Rectal smooth muscle tissue (tissue), 1 donor: ENCODE results near the gene PAX2.

Experiments used
- H3K27ac ChIP-seq: one replicate; pipeline ENCODE4 v1.7.0; 2013; ENCODE audit warnings: low read depth, low read length, inconsistent platforms
- H3K27me3 ChIP-seq: one replicate; pipeline ENCODE4 v1.7.0; 2013; ENCODE audit warnings: low read length; ENCODE audit not compliant: control insufficient read depth, insufficient read depth
- H3K36me3 ChIP-seq: one replicate; pipeline ENCODE4 v1.7.0; 2013; ENCODE audit warnings: low read length; ENCODE audit not compliant: control insufficient read depth, insufficient read depth
- H3K4me1 ChIP-seq: one replicate; pipeline ENCODE4 v1.7.0; 2013; ENCODE audit warnings: low read length; ENCODE audit not compliant: control insufficient read depth, insufficient read depth
- H3K4me3 ChIP-seq: one replicate; pipeline ENCODE4 v1.7.0; 2013; ENCODE audit warnings: low read length
- H3K9ac ChIP-seq: one replicate; pipeline ENCODE4 v1.7.0; 2013; ENCODE audit warnings: low read length

PAX2 gene

DNA sequence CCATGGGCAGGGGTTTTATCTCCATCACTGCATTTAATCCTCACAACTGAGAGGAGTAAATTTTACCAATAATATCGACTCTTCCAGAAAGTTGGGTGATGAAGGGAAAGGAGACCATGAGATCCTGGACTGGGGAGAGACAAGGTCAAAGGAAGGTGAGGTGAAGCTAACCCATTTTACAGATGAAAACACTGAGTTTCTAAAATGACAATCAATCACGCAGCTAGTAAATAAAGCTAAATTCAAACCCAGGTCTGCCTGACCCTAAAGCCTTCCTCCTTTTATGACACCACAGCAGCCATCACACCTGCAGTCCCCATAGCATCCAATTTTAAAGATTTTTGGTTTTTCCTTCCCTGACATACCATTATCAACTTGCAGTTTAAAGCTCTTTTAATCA, 103.4 kb downstream of the PAX2 start:
- H3K4me3 ChIP-seq, result no peak overlapping the region
- peaks cover 7% of the 10 kb centered on the region for H3K27me3 ChIP-seq
- H3K27ac ChIP-seq, result no peak overlapping the region
- H3K36me3 ChIP-seq, result no peaks in the 10 kb centered on the region
- H3K4me1 ChIP-seq, result no peaks in the 10 kb centered on the region
- H3K9ac ChIP-seq, result no peak overlapping the region

DNA sequence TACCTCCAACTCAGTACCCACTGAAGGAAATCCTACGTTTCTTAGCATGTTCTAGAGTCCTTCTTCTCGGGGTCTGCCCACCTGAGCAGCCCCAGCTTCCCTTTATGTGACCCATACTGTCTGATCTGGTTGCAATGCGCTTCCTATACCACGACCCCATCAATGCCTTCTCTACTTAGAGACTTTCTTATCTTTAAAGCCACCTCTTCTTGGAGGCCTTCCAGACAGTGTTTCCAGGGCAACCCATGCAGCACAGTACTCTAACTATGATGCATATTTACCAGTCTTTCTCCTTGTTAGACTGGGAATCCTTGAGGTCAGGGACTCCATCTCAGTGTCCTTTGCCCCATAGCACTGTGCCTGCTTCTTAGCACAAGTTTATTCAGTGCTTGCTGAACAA, 112.9 kb downstream of the PAX2 start:
- Histone ChIP-seq H3K27ac (no peak overlapping the region), H3K4me1 (no peaks in the 10 kb centered on the region), H3K36me3 (no peaks in the 10 kb centered on the region), H3K4me3 (no peak overlapping the region), H3K9ac (no peak overlapping the region), H3K27me3 (no peaks in the 10 kb centered on the region)

DNA sequence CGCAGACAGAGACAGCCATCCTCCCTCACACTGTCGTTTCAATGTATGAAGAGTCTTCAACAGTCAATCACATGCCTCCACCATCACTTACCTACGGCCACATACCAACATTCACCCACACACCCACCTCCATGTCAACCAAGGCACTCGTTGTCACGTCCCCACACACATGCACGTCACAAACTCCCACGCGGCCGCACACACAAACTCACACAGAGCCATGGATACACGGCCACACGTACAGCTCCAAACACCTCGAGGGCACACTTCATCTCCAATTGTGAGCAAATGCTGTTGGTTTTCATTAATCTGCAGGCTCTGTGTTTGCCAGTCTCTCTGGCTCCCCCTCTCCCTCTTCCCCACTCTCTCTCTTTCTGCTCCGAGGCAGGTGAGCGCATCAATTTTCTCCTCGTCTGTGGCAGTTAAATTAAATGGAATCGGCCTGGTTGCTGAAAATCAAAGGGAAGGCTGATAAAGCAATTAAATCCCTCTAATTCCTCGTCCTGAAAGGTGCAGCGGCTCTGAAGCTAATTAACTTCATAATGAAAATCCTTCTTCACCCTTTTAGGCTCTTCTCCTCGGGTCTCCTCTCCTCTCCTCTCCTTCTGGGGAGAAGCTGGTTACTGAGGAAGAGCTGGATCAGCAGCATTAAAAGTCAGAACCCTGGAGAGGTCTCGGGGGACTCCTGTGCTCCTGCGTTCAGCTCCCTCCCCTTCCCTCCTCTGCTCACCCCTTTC, 113.5 kb downstream of the PAX2 start:
- Histone ChIP-seq H3K4me1 (no peaks in the 10 kb centered on the region), H3K4me3 (no peak overlapping the region), H3K27me3 (no peaks in the 10 kb centered on the region), H3K36me3 (no peaks in the 10 kb centered on the region), H3K9ac (no peak overlapping the region), H3K27ac (no peak overlapping the region)

DNA sequence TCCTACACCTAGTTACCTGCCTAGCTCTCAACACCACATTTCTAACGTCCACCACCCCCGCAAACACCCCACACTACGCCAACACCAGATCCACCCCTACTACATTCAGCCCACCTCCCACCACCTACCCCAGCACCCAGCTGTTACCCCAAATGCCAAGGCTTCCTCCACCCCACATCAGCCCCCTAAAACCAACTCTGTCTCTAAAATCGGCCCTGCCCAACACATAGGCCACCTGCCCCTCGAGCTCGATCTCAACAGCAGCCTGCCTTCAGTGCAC, 114.0 kb downstream of the PAX2 start:
- Histone ChIP-seq H3K27ac (no peak overlapping the region), H3K4me1 (no peaks in the 10 kb centered on the region), H3K36me3 (no peaks in the 10 kb centered on the region), H3K4me3 (no peak overlapping the region), H3K9ac (no peak overlapping the region), H3K27me3 (no peaks in the 10 kb centered on the region)

DNA sequence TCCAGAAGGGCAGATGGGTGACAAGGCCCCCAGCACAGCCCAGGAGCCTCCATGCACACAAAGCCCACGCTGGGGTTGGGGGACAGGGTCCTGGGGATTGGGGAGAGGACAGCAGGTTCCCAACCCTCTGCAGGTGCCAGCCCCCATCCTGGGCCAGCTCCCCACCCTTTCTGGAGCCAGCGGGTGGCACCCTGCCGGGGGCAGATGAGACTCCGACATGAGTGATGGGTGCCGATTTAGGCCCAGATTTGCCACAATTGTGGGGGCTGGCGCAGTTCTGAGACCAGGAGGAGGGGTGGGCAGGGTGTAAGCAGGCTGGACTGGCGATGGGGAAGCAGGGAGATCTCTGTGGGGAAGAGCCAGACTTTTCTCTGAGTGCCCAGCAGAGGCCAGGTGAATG, 118.1 kb downstream of the PAX2 start:
- H3K27ac ChIP-seq, result no peak overlapping the region
- H3K4me3 ChIP-seq, result no peak overlapping the region
- no peak overlapping the region for H3K9ac ChIP-seq
- H3K36me3 ChIP-seq, result no peaks in the 10 kb centered on the region
- no peaks in the 10 kb centered on the region for H3K4me1 ChIP-seq
- H3K27me3 ChIP-seq, result peaks cover 3% of the 10 kb centered on the region

DNA sequence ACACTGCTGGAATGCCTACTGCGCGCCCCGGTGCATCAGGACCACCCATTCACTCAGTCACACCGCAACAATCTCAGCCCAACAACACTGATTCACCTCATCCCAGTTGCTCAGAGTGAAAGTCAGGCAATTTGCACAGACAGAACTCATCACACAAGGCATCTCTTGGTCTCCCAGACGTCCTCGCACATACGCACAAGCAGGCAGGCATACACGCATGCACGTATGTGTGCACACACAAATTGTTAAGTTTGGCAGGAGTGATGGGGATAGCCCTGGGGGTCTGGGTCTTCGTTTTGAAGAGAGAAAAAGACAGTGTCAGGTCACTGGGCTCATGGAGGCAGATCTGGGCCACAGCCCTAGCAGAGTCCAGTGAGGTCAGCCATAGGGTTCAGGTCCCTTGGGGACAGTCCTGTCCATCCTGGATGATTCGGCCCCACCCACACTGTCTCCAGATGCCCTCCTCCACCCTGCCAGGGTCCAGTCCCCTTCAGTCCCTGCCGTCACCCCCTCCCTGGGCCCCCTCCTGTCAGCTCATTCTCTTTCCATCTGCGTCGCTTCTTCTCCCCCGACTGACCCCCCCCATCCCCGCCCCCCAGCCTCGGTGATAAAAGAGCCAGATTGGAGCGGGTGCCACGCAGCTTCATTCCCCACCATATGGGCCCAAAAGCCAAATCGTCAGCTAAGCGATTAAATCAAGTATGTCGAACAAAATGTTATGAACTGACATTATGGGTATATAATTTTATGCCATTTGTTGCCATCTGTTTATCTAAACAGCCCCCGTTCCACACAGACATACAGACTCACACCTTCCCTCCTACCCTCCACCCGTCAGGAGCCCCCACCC, 118.9 kb downstream of the PAX2 start:
- no peaks in the 10 kb centered on the region for H3K4me1 ChIP-seq
- H3K9ac ChIP-seq, result no peak overlapping the region
- no peak overlapping the region for H3K4me3 ChIP-seq
- H3K27ac ChIP-seq, result no peak overlapping the region
- no peaks in the 10 kb centered on the region for H3K36me3 ChIP-seq
- H3K27me3 ChIP-seq, result peaks cover 3% of the 10 kb centered on the region

DNA sequence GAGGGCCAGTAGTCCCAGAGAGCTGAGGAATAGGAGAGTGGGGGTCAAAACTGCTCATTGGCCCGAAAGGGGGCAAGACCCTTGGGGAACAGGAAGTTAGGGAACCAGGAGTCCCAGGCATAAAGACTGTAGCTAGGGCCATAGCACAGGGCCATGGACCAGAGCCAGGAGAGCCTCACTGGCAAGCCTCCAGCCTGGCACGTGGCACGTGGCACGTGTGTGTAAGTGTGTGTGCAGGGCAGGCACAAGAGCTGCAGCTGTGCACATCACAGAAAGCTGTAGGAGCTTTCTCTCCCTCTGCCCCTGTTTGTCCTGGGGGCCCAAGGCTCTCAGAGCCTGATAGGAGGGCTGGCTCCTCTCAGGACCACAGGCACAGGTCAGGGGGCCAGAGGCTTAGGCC, 119.6 kb downstream of the PAX2 start:
- Histone ChIP-seq H3K27ac (no peak overlapping the region), H3K9ac (no peak overlapping the region), H3K27me3 (peaks cover 3% of the 10 kb centered on the region), H3K4me1 (no peaks in the 10 kb centered on the region), H3K4me3 (no peak overlapping the region), H3K36me3 (no peaks in the 10 kb centered on the region)

DNA sequence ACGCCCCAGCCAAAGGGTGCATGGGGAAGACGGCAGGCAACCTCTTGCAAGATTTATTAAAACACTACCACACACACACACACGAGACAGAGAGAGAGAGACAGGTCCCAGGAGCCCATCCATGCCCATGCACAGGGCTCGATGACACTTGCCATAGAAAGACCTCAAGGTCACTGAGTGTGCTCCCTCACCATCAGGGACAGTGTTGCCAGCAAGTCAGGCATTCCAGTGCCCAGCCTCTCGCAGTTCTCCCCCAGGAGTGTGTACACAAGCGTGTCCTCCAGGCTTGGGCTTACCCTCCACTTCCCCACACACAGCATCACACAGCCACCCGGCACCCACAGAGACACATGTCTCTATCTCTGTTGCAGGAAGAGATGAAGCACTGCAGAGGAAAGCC, 120.6 kb downstream of the PAX2 start:
- Histone ChIP-seq H3K4me3 (no peak overlapping the region), H3K27ac (no peak overlapping the region), H3K27me3 (peaks cover 3% of the 10 kb centered on the region), H3K9ac (no peak overlapping the region), H3K4me1 (no peaks in the 10 kb centered on the region), H3K36me3 (no peaks in the 10 kb centered on the region)

DNA sequence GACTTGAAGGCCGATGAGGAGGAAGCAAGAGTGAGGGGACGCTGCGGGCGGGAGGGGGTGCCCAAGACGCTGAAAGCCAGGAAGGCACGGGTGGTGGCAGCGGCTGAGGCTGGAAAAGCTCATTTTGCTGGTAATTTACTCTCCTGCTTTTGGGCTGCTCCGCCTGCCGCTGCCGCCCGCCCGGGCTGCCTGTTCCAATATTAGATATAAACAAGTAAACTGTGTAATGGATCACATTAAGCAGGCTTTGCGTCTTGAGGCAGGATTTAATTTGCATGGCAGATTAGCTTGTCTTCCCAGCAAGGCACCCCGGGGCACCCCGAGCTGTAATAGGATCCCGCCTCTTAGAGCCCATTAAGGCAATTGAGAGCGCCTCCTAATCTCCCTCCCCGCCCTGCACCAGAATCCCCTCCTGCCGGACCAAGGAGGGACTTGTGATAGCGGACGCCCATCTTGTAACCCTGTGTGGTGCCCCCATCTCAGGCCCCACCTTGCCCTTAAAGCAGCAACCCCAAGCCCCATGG, 121.3 kb downstream of the PAX2 start:
- no peaks in the 10 kb centered on the region for H3K36me3 ChIP-seq
- no peak overlapping the region for H3K27ac ChIP-seq
- no peak overlapping the region for H3K9ac ChIP-seq
- no peak overlapping the region for H3K4me3 ChIP-seq
- no peaks in the 10 kb centered on the region for H3K4me1 ChIP-seq
- H3K27me3 ChIP-seq, result peaks cover 3% of the 10 kb centered on the region

DNA sequence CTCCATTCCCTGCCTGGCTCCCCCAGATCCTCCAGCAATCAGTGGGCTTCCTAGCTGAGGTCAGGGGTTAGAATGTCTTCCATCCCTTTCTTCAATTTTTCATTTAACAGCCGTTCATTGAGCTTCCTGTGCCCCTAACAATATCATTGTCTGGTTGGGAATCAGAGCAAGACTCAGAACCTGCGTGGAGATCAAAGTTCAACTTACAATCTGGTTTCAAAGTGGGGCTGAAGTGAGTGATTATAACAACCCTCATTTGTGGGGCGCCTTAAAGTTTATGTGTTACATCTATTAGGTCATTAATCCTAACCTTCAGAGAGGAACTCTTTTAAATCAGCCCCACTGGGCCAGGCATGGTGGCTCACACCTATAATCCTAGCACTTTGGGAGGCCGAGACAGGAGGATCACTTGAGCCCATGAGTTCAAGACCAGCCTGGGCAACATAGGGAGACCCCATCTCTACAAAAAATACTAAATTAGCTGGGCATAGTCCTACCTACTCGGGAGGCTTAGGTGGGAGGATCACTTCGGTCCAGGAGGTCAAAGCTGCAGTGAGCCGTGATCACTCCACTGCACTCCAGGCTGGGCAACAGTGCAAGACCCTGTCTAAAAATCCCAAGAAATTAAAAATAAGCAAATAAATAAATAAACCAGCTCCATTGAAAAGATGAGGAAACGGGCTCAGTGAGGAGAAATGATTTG, 122.0 kb downstream of the PAX2 start:
- H3K36me3 ChIP-seq, result no peaks in the 10 kb centered on the region
- H3K4me1 ChIP-seq, result no peaks in the 10 kb centered on the region
- H3K27ac ChIP-seq, result no peak overlapping the region
- H3K4me3 ChIP-seq, result no peak overlapping the region
- H3K9ac ChIP-seq, result no peak overlapping the region
- H3K27me3 ChIP-seq, result peaks cover 3% of the 10 kb centered on the region

DNA sequence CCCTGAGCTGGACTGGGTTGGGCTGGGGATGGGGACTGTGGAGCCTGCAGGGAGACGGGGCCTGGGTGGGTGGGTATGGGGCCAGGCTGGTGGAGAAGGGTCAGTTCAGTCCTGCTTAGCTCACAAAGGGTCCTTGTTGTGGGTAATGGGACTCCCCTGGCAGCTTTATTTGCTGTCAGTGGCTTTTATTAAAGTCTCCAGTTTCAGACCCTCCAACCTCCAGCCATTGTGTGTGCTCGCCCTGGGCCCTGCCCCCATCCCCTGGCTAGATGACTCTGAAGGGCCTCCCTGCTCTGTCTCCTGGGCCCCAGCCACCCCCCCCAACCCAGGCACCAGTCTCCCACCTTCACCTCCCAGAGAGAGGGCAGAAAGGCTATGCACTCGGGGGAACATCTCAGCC, 123.0 kb downstream of the PAX2 start:
- Histone ChIP-seq H3K27me3 (peaks cover 5% of the 10 kb centered on the region), H3K36me3 (no peaks in the 10 kb centered on the region), H3K9ac (no peak overlapping the region), H3K4me1 (no peaks in the 10 kb centered on the region), H3K4me3 (no peak overlapping the region), H3K27ac (no peak overlapping the region)

DNA sequence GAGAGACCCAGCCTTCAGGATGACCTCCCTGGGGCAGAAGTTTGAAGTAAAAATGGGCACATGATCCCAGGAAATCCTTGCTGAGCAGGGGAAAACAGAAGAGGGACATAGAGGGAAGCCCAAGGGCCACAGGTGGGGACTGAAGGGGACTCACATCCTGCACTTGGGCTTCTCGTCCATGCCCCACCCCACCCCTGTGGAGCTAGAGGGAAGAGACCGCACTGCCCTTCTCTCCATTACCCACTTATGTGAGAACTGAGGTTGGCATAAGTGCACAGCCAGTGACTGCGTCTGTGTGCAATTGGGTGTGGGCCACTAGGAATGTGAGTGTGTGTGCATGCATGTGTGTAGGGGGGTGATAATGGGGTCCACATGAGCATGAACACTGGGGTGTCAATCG, 124.0 kb downstream of the PAX2 start:
- Histone ChIP-seq H3K36me3 (no peaks in the 10 kb centered on the region), H3K27me3 (peaks cover 5% of the 10 kb centered on the region), H3K4me3 (no peak overlapping the region), H3K27ac (no peak overlapping the region), H3K4me1 (no peaks in the 10 kb centered on the region), H3K9ac (no peak overlapping the region)
